Neural cell (in vitro differentiated cells): Measurements from ENCODE around the gene CCDC172.

Source experiments
- CTCF ChIP-seq: fragments of 450-650 bp; IDR thresholded peaks from 2 replicates; pipeline ENCODE4 v1.5.1; 2014; ENCODE audit warnings: antibody characterized with exemption, mild to moderate bottlenecking, moderate library complexity; ENCODE audit not compliant: poor library complexity, severe bottlenecking
- POLR2AphosphoS5 ChIP-seq: IDR thresholded peaks from 2 replicates; pipeline ENCODE4 v1.6.1; 2012
- RAD21 ChIP-seq: fragments of 450-650 bp; conservative IDR thresholded peaks from 2 replicates; pipeline ENCODE4 v1.6.1; 2014; ENCODE audit warnings: antibody characterized with exemption, mild to moderate bottlenecking, moderate library complexity
- TAF1 ChIP-seq: IDR thresholded peaks from 2 replicates; pipeline ENCODE4 v1.6.1; 2012; ENCODE audit warnings: low read depth

DNA sequence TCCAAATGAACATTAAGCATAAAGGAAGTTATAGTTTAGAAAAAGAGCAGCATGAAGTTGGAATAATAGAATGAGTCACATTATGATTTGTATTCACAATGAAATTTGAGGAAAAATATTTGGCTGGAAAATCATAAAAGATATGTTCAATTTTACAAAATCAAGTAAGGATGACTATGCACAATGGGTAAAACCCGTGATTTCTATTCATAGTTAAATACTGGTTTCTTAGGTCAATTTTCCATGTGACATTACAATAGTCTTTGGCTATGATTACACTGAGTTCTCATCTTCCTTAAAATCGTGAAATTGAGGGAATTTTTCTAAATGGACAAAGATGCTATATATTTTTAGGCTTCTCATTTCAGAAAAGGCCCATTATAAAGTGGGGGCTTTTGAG lies 17.4 kb upstream of the CCDC172 start:
- TF ChIP-seq CTCF, result no peak
- no peak for TF ChIP-seq RAD21
- TF ChIP-seq TAF1, result no peak
- TF ChIP-seq POLR2AphosphoS5, result no peak
